ENCODE results near the gene GNPAT.

- TF ChIP-seq, protein P1, sequence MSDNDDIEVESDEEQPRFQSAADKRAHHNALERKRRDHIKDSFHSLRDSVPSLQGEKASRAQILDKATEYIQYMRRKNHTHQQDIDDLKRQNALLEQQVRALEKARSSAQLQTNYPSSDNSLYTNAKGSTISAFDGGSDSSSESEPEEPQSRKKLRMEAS (IDR thresholded peaks at IDR 0.05): no peak
- TF ChIP-seq EP300 (IDR thresholded peaks at IDR 0.05; ENCODE audit: borderline replicate concordance) (no peak), TCF12 (IDR thresholded peaks at IDR 0.05; ENCODE audit: low read depth) (no peak)
Measured at GRCh38 chr1:231295938-231296337, 54.9 kb downstream of the GNPAT start.

Data from Ishikawa (cell line).